ENCODE data around the gene WBP2.
"Not testable (repeated sequence)": the region's sequence is repeated elsewhere in the genome, so short reads cannot be mapped to it uniquely, and the experiment has no call there.

The WBP2 gene

GRCh38 chr17:75874323-75875181 is 19.4 kb upstream of the WBP2 start:
- no peak for TF ChIP-seq EZH2 (IDR thresholded peaks at IDR 0.05; ENCODE audit: borderline replicate concordance, low read depth, low read length, severe bottlenecking)
- no peak for TF ChIP-seq CTCF (IDR thresholded peaks at IDR 0.05; ENCODE audit: borderline replicate concordance, extremely low read depth, low read length, poor library complexity, severe bottlenecking)
- Histone ChIP-seq H4K20me1 (ENCODE audit: insufficient read depth, low read length) (no peaks in the 10 kb centered on the region), H3K9ac (ENCODE audit: low read depth, low read length) (no peak overlapping the region), H3K27ac (ENCODE audit: low read length) (no peak overlapping the region), H3K4me3 (ENCODE audit: low read depth in 1 of 2, low read length in 2 of 2) (no peak overlapping the region), H3K36me3 (ENCODE audit: insufficient read depth, low read length) (no peaks in the 10 kb centered on the region), H3K9me3 (ENCODE audit: insufficient read depth, low read length, severe bottlenecking) (no peaks in the 10 kb centered on the region), H3K4me2 (ENCODE audit: insufficient read depth, low read length) (no peak overlapping the region), H3K4me1 (ENCODE audit: insufficient read depth, low read length) (0 out of 2 replicates have a peak, but pooled peaks cover 2% of the 10 kb centered on the region), H3K27me3 (ENCODE audit: insufficient read depth, low read length, poor library complexity) (no peaks in the 10 kb centered on the region), H3K79me2 (ENCODE audit: insufficient read depth, low read length) (no peaks in the 10 kb centered on the region), H2AFZ (ENCODE audit: low read depth, low read length) (no peak overlapping the region)
- ATAC-seq (ENCODE audit: insufficient read depth, low read depth) (no peak), DNase-seq (no peak)

DNA sequence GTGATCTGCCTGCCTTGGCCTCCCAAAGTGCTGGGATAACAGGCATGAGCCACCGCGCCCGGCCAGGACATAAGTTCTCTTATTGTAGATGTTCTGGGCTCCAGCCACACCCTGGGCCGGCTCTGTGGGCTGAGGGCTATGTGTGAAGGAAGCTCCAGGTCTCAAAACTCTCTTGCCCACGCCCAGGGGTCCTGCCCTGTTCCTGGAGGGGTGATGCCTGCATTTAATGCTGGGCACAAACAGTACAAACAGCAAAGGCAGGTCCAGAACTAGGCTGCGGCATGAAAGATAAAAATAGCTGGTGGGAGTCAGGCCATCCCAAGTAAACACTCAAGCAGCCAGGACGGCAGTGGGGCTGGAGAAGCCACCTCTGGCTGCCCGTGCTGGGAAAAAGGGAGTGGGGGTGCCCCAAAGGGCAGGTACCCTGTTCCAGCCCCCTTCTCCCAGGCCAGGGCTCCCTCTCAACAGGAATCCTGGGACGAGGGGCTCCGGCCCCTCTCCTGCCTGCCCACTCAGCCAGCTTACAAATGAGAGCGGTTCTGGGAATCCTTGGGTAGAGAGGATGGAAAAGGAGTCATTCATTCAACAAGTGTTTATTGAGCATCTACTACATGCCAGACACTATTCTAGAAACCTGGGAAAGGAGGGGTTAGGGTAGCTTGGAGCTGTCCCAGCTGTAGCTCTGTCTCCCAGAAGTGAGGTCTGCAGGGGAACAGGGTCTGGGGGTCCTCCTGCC is 18.6 kb upstream of the WBP2 start:
- Histone ChIP-seq H3K4me2 (ENCODE audit: insufficient read depth, low read length) (no peak overlapping the region), H3K36me3 (ENCODE audit: insufficient read depth, low read length) (no peaks in the 10 kb centered on the region), H3K27me3 (ENCODE audit: insufficient read depth, low read length, poor library complexity) (no peaks in the 10 kb centered on the region), H3K4me3 (ENCODE audit: low read depth in 1 of 2, low read length in 2 of 2) (no peak overlapping the region), H2AFZ (ENCODE audit: low read depth, low read length) (no peak overlapping the region), H3K4me1 (ENCODE audit: insufficient read depth, low read length) (0 out of 2 replicates have a peak, but pooled peaks cover 2% of the 10 kb centered on the region), H3K79me2 (ENCODE audit: insufficient read depth, low read length) (no peaks in the 10 kb centered on the region), H3K27ac (ENCODE audit: low read length) (no peak overlapping the region), H3K9me3 (ENCODE audit: insufficient read depth, low read length, severe bottlenecking) (no peaks in the 10 kb centered on the region), H3K9ac (ENCODE audit: low read depth, low read length) (no peak overlapping the region), H4K20me1 (ENCODE audit: insufficient read depth, low read length) (no peaks in the 10 kb centered on the region)
- ATAC-seq (ENCODE audit: insufficient read depth, low read depth) = no peak
- no peak for DNase-seq
- TF ChIP-seq CTCF (IDR thresholded peaks at IDR 0.05; ENCODE audit: borderline replicate concordance, extremely low read depth, low read length, poor library complexity, severe bottlenecking) = no peak

DNA sequence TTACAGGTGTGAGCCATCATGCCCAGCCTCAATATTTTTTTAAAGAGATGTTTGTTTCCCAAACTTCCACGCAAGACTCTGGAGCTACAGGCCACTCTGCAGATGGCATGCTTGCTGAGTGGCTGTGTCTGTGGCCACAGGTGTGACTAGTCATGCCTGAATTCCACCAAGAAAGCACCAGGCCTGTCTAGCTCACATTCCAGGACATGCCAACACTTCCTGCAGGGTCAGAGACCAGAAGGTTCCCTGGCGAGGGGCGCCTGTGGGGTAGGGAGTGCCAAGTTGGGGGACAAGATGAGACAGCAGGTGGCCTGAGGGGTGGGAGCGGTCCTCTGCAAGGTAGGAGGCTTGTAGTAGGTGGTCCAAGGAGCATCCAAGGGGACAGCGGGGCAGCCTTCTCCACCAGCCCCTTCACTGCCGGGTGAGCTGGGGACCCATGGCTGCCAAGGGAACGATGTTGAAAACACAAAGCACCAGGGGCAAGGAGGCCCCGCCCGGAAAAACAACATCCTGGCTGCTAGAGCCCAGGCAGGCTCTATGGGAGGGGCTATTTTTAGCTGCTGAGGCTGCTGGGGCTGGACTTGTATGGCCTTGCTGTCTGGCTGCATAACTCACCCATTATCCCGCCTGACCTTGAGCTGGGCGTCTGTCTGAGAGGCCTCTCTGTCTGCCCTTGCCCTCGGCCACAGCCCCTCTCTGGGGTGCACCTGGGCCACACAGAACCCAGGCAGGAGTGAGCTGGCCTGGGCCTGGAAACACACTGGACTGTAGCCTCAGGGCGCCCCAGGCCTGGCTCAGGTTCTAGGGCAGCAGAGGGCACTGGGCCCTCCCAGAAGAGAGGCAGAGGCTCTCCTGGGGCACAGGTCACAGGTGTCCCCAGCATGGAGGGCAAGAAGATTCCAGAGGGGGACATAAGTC is 17.6 kb upstream of the WBP2 start:
- no peak overlapping the region for H3K4me3 ChIP-seq (ENCODE audit: low read depth in 1 of 2, low read length in 2 of 2)
- DNase-seq = peak; percentile 27
- H3K4me2 ChIP-seq (ENCODE audit: insufficient read depth, low read length) = no peak overlapping the region
- ATAC-seq (ENCODE audit: insufficient read depth, low read depth) = no peak
- no peak for TF ChIP-seq CTCF (IDR thresholded peaks at IDR 0.05; ENCODE audit: borderline replicate concordance, extremely low read depth, low read length, poor library complexity, severe bottlenecking)
- TF ChIP-seq EZH2 (IDR thresholded peaks at IDR 0.05; ENCODE audit: borderline replicate concordance, low read depth, low read length, severe bottlenecking) = no peak
- no peaks in the 10 kb centered on the region for H3K36me3 ChIP-seq (ENCODE audit: insufficient read depth, low read length)
- no peaks in the 10 kb centered on the region for H4K20me1 ChIP-seq (ENCODE audit: insufficient read depth, low read length)
- no peak overlapping the region for H3K27ac ChIP-seq (ENCODE audit: low read length)
- H3K27me3 ChIP-seq (ENCODE audit: insufficient read depth, low read length, poor library complexity) = no peaks in the 10 kb centered on the region
- 0 out of 2 replicates have a peak, but pooled peaks cover 2% of the 10 kb centered on the region for H3K4me1 ChIP-seq (ENCODE audit: insufficient read depth, low read length)
- H3K79me2 ChIP-seq (ENCODE audit: insufficient read depth, low read length) = no peaks in the 10 kb centered on the region
- H3K9me3 ChIP-seq (ENCODE audit: insufficient read depth, low read length, severe bottlenecking) = no peaks in the 10 kb centered on the region
- H2AFZ ChIP-seq (ENCODE audit: low read depth, low read length) = no peak overlapping the region
- no peak overlapping the region for H3K9ac ChIP-seq (ENCODE audit: low read depth, low read length)

GRCh38 chr17:75870228-75870627 is 15.1 kb upstream of the WBP2 start:
- H3K27ac ChIP-seq (ENCODE audit: low read length); H3K4me2 ChIP-seq (ENCODE audit: insufficient read depth, low read length); H3K4me3 ChIP-seq (ENCODE audit: low read depth in 1 of 2, low read length in 2 of 2); H3K27me3 ChIP-seq (ENCODE audit: insufficient read depth, low read length, poor library complexity); H3K4me1 ChIP-seq (ENCODE audit: insufficient read depth, low read length); H3K9me3 ChIP-seq (ENCODE audit: insufficient read depth, low read length, severe bottlenecking); ATAC-seq (ENCODE audit: insufficient read depth, low read depth); H2AFZ ChIP-seq (ENCODE audit: low read depth, low read length); H3K36me3 ChIP-seq (ENCODE audit: insufficient read depth, low read length); H4K20me1 ChIP-seq (ENCODE audit: insufficient read depth, low read length); DNase-seq; H3K9ac ChIP-seq (ENCODE audit: low read depth, low read length); H3K79me2 ChIP-seq (ENCODE audit: insufficient read depth, low read length): not testable (repeated sequence)
